NCI-H748 (cell line): ENCODE data around the gene MARK3.
"Not testable (repeated sequence)": the region's sequence is repeated elsewhere in the genome, so short reads cannot be mapped to it uniquely, and the experiment has no call there.

Experiments
- DNase-seq: peaks from one replicate; lab custom pipeline; 2025; ENCODE audit not compliant: unreplicated experiment; lab: John Stamatoyannopoulos, UW

Gene MARK3

GRCh38 chr14:103524002-103524935 lies 139.1 kb downstream of the MARK3 start:
- DNase-seq, result peak; percentile 25

GRCh38 chr14:103525430-103526246 lies 140.4 kb downstream of the MARK3 start:
- not testable (repeated sequence) for DNase-seq

GRCh38 chr14:103526247-103526913 lies 141.2 kb downstream of the MARK3 start:
- no peak for DNase-seq

- DNase-seq, result no peak
Measured at GRCh38 chr14:103526914-103527248, 141.7 kb downstream of the MARK3 start.

DNA sequence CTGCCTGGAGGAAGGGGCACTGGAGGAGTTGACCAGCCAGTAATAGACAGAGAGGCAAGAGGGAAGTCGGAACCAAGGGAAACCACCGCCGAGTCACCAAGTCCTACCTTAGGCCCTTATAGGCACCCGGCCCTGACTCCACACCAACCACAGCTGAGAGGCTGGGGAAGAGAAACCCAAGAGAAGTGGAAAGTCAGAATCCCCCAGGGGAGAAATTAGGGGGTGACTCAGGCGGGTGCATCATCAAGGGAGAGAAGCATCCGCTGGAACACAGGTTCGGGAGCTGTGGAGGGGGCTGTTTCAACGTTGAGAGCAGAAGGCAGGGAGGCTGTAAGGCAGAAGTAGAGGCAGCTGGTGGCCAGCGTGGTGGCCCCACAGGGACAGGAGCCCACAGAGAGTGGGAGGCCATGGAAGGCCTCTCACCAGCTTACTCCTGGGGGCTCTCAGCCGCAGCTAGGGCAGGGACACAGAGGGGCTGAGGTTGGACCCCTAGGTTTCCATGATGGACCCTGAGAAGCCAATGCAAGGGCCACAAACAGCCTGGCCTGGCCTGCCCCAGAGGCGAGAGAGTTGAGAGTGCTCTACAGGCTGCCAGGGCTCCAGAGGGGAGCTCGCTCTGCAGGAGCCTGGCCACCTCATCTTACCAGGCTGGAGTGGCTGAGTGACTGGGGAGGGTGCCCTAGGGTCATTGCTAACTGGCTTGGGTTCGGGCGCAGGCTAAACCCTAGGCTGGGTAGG lies 142.4 kb downstream of the MARK3 start:
- DNase-seq, result no peak

- peak; percentile 38 for DNase-seq
Measured at GRCh38 chr14:103528146-103528586, 143.0 kb downstream of the MARK3 start.

DNA sequence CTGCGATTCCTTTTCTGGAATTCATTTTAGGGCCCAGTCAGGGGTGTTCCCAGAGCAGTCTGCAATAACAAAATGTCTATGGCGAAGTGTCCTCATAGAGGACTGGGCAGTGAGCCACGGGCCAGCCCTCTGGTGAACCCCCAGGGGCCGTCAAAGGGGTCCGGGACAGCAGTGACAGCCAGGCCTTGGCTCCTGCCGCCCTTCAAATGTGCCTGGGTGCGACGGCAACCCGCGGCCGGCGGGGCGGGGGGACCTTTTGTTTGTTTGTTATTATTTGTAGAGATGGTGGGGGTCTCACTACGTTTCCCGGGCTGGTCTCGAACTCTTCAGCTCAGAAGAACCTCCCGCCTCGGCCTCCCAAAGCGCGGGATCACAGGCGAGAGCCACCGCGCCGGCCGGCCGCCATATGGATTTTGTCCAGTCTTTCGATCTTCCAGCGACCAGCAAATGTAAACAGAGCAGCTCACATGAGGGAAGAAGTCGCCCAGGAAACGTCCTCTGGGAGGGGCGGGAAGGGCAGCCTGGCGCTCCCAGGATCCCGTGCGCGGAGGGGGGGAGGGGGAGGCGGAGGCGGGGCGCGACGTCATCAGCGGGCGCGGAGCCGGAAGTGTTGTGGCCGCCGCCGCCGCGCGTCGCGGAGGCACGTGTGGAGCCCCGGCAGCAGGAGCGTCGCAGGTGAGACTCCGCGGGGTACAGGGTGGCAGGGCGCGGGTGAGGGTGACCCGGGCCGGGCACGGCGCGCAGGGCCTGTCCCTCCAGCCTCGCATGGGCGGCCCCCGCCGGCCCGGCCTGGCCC lies 143.6 kb downstream of the MARK3 start, which contains the start of gene TRMT61A:
Gene TRMT61A, plus strand, starts transcription at position 610 of the 796 bp plus-strand sequence. CDS start 783 bp downstream, outside the sequence.
- peak; percentile 96 for DNase-seq

DNA sequence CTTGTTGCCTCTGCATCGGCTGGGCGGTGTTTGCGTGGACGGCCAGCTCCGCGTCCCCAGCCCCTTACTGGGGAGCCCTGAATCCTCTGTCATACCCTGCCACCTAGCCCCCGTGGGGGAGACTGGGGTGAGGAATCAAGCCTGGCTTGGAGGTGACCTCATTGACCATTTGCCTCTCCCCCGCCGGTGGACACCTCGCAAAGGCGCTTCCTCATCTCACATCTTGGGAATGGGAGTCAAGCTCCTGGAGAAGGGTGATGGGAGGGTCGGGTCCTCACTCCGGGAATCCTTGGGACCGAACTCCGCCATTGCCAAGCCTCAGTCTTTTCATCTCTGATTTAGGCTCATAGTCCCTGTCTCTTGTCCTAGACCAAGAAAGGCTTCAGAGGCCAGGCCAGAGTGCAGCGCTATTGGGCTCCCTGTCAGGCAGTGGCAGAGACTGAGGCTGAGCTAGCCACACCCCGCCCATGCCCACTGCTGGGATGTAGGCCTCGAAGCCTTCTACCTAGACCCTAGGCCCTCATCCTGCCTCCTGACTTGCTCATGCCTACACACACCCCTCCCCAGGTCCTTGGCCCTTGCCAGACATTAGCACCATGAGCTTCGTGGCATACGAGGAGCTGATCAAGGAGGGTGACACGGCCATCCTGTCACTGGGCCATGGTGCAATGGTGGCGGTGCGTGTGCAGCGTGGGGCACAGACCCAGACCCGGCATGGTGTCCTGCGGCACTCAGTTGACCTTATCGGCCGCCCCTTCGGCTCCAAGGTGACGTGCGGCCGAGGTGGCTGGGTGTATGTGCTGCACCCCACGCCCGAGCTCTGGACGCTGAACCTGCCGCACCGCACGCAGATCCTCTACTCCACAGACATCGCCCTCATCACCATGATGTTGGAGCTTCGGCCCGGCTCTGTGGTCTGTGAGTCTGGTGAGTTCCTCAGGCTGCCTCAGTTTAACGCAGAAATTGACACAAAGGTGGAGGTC lies 144.5 kb downstream of the MARK3 start:
- DNase-seq, result no peak

DNA sequence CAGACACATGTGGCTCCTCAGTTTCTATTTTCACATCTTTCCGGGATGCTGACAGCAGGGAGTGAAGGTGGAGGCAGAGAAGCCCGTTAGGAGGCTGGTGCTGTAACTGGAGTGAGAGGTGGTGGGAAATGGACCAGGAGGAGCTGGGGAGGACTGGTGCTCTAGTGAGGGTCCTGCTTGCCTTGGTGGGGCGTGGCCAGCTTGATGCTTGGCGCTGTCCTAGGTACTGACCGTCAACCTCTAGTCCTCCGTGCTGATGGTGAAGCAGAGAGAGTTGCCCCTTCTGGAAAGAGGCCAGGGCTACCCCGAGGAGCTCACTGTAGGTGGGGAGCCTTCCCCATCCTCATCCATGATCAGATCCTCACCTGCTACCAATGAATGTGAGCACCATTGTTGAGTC lies 145.2 kb downstream of the MARK3 start:
- no peak for DNase-seq

DNA sequence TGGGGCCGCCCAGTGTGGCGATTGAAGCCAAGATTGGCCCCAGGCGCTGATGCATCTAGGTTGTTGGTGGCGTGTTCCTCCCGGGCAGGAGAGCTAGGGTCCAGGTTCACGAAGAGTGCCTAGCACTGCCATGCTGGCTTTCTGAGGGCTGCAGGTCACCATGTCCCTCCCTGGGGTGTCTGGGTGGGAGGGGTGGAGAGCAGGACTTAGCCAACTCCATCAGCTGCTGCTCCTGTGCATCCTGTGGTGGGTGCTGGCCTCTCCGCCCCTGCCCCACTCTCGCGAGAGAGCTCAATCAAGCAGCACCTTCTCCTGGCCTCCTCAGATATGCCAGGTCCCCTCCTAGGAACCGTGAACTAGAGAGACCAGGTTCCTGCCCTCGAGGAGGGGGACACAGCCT lies 145.6 kb downstream of the MARK3 start:
- DNase-seq, result no peak

- no peak for DNase-seq
Measured at GRCh38 chr14:103531421-103532215, 146.4 kb downstream of the MARK3 start.

DNA sequence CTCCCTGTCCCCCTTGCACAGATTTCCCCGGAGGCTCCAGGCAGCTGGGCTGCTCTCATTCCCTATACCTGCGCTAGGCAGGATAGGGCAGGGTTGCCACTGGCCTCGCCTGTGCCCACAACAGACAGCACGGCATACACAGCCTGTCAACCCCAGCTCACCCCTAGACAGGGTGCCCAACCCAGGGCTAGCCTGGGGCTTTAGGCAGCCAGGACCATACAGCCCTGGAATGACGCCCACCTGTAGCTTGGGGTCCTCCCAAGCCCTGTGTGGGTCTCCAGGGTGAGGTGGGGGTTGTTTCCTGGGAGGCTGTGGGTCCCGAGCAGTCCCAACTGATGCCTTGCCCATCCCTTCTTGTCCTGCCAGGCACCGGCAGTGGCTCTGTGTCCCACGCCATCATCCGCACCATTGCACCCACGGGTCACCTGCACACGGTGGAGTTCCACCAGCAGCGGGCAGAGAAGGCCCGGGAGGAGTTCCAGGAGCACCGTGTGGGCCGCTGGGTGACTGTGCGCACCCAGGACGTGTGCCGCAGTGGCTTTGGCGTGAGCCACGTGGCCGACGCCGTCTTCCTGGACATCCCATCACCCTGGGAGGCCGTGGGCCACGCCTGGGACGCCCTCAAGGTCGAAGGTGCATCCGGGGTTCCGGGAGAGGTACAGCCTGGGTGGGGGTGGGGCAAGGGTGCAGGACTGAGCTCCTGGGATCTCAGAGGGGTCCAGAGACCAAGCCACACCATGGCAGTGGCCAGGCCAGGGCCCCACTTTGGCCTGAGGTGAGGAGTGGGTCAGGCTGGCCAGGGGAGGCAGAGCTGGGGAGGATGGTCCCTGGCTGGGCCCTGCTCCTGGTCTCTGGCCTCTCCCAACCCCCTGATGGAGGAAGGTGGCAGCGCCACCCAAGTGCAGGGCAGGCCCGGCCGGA lies 147.3 kb downstream of the MARK3 start:
- DNase-seq, result no peak

DNA sequence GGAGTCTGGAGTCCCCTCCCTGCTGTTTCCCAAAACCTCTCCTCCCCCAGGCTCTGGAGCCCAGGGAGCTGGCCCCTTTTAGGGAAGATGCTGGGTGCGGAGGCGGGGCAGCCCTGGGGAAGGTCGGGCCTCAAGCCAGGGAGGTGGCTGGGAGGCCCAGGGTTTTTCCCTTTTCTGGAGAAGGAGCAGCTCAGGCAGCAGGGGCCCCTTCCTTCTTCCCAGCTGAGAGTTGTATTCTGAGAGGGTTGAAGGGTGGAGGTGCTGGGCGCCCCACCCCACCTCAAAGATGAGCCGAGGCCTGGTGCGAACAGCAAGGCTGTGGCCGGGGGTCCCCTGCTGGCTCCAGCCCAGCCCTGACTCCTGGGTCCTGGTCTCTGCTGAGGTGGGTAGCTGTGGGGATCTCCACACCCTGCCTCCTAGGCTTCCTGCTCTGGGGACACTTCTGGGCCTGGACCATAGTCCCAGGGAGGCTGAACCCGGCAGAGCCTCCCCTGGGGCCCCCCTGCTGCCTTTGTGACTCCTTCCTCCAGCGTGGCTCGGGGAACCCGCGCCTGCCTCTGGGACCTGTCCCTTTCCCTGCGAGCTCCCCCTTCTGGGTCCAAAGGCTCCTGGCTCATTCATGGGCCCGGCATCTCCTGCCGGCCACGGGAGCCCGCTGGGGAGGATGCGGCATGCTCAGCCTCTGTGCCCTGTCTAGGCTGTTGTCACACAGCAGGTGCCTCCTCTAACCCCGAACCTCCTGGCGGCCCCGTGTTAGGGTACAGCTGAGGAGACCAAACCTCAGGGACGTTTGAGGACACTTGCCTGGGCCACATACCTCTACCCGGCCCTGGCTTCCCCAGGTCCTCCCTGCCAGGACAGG lies 148.2 kb downstream of the MARK3 start:
- no peak for DNase-seq

GRCh38 chr14:103533999-103534575 lies 148.9 kb downstream of the MARK3 start:
- DNase-seq, result no peak

DNA sequence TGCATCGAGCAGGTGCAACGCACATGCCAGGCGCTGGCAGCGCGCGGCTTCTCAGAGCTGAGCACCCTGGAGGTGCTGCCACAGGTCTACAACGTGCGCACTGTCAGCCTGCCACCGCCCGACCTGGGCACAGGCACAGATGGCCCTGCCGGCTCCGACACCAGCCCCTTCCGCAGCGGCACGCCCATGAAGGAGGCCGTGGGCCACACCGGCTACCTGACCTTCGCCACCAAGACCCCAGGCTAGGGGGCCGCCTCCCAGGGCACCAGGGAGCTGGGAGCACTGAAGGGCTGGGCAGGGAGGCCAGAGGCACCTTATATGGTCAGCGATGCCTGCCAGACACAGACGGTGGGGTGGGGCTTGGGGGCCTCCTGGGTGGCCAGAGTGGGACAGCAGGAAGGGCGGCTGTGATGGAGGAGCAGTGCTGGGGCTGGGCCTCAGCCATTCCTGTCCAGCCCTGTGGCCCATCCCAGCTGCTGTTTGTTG lies 149.4 kb downstream of the MARK3 start:
- no peak for DNase-seq
